Retinal pigment epithelial cell (primary cell): ENCODE measurements around the gene RNLS.

Experiments
- DNase-seq: peaks from one replicate; pipeline ENCODE4 v3.0.0-alpha.2; 2010; ENCODE audit warnings: low read depth
- H3K4me3 ChIP-seq: 2 replicates; pipeline ENCODE4 v1.5.1; 2011; ENCODE audit warnings: mild to moderate bottlenecking, low read length, control low read depth, moderate library complexity
- CTCF ChIP-seq: conservative IDR thresholded peaks from 2 replicates; pipeline ENCODE4 v1.5.1; 2011; ENCODE audit warnings: low read depth, low read length, control low read depth, inconsistent platforms

The RNLS gene

GRCh38 chr10:88342733-88343310 lies 240.3 kb downstream of the RNLS start:
- TF ChIP-seq CTCF: no peak

DNA sequence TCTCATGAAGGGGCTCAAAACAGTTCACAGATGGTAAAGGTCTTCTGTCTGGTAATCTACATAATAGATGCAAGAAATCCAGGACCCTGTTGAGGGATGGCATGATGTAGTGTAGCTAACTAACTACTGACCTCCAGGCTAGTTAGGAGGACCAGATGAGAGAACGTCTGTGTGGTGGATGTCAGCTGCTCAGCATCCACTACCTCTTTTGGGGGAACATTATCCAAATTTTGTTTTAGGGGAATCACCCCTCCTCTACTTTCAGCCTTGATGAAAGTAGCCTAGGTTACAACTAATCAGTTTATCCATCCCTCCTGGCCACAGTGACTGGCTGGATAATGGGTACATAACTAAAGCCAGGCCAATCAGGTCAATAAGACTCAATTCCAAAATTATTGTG lies 246.0 kb downstream of the RNLS start:
- no peak overlapping the region for H3K4me3 ChIP-seq
- no peak for TF ChIP-seq CTCF
- no peak for DNase-seq

More at GRCh38 chr10:88342733-88343310, 240.3 kb downstream of the RNLS start:
- no peak for DNase-seq
- no peak overlapping the region for H3K4me3 ChIP-seq

DNA sequence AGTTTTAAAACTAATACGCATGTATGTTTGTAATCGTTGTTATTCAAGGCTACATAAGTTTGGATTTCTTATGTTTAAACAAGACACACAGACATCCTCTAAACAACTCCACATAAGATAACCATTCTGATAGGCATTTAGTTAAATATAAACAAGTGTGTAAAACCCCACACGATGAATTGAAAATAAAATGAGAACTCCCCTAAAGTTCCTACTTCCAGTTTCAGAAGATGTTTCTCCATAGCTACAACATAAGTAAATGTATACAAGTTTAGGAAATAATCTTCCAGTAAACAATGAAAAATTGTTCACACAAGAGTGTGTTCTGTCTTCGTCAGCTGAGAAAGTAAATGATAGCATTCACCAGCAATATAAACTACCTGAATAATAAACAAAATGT lies 246.8 kb downstream of the RNLS start:
- no peak for TF ChIP-seq CTCF
- H3K4me3 ChIP-seq: no peak overlapping the region
- DNase-seq: no peak

- H3K4me3 ChIP-seq: no peak overlapping the region
- DNase-seq: no peak
- no peak for TF ChIP-seq CTCF
These were observed 249.9 kb downstream of the RNLS start for GRCh38 chr10:88333248-88333630.

GRCh38 chr10:88332503-88333247 lies 250.4 kb downstream of the RNLS start:
- no peak for TF ChIP-seq CTCF
- H3K4me3 ChIP-seq: no peak overlapping the region
- DNase-seq: no peak

DNA sequence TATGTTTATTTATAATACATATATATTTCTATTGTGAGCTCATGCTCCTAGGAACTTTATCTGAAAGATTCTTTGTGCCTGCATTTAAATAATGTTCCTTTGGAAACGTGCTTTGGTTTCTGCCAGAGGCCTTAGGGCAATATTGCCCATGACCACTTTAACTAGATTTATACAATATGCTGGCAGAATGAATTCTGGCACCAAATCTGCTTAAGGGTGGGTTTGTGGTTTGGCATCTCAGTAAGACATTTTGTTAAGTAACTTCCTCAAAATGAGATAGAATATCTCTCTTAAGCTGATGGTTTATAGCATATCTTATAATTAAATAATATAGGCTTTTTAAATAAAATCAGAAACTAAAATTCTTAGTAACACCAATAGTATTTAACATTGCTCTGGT lies 252.9 kb downstream of the RNLS start:
- DNase-seq: no peak
- no peak for TF ChIP-seq CTCF
- H3K4me3 ChIP-seq: no peak overlapping the region
